ENCODE measurements around the gene VAX1.
A peak's percentile ranks its signal among the peaks of the same experiment; 100 is the strongest.
"Not testable (repeated sequence)": the region's sequence is repeated elsewhere in the genome, so short reads cannot be mapped to it uniquely, and the experiment has no call there.

The VAX1 gene

DNA sequence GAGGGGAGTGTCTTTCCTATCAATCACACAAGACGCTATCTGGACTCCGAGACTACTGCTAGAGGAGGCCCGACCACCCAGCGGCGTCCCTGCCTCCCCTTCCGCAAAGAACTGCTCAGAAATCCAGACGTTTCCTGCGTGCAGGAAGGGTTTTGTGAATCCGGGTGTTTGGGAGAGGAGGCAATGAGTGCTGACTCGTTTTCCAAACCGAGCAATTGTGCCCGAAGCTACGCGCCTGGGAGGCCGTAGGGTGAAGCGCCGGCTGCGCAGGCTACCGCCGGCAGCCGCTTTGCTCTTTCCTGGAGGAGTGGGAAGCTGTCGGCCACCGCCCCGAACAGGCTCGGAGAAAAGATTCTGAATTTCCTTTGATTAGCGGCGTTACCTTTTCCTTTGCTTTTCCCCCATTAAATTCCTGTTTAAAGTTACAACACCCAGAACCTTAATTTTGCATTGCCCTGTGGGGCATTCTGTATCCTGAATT lies 5.3 kb downstream of the VAX1 start:
- Histone ChIP-seq H3K4me3 (ENCODE audit: low read depth in 1 of 2, low read length in 2 of 2) (no peak overlapping the region), H3K27me3 (ENCODE audit: low read depth, low read length) (peaks cover 73% of the 10 kb centered on the region), H3K9me3 (ENCODE audit: control insufficient read depth in 1 of 2, low read length in 2 of 2) (no peaks in the 10 kb centered on the region), H3K4me1 (ENCODE audit: control insufficient read depth in 1 of 2, insufficient read depth in 2 of 2, low read length in 2 of 2) (peaks cover 5 to 49% of the 10 kb centered on the region in 2 donors), H3K27ac (ENCODE audit: low read length) (no peak overlapping the region), H3K36me3 (ENCODE audit: control insufficient read depth in 1 of 2, insufficient read depth in 2 of 2, low read length in 2 of 2) (no peaks in the 10 kb centered on the region)

DNA sequence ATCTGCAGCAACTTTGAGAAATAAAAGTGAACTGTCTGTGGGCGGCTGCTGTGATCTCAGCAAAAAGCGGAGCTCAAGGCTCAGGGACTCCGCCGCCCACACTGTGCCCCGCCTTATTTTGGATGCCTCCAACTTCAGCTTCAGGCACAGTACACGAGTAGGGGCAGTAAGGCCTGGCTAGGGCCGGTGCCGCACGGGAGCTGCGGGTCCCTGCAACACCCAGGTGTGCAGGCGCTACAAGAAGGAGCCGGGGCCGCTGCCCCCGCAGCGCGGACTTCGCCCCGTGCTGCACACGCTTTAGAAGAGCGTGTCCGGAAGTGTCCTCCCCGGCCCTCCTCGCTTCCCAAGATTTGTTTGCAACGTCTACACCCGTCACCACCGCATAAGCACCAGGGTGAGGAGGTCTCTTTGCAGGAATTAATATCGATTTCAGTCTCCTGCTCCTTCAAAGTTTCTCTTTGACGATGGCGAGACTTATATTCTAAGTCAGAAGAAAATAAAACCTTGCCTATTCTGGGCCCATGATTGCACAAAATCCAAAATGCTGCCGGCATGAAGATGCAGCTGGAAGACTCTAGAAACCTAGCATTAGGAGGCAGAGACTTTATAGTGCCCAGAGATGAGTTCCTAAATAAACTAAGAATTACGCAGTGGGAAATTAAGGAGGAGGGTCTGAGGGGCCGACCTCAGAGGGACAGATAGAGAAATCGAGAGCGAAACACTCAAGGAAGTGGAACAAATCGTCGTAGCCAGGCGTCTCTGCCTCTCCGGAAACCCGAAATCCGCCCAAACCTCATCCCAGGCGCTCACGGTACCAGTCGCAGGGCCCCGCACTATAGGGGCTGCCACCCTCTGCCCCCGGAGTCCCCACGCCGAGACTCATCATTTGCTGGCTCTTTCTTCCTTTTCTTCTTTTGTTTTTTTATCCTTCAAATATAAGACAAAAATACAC lies 6.4 kb downstream of the VAX1 start:
- Histone ChIP-seq H3K4me1 (ENCODE audit: control insufficient read depth in 1 of 2, insufficient read depth in 2 of 2, low read length in 2 of 2) (peaks cover 5 to 38% of the 10 kb centered on the region in 2 donors), H3K27ac (ENCODE audit: low read length) (no peak overlapping the region), H3K27me3 (ENCODE audit: low read depth, low read length) (peaks cover 65% of the 10 kb centered on the region), H3K36me3 (ENCODE audit: control insufficient read depth in 1 of 2, insufficient read depth in 2 of 2, low read length in 2 of 2) (no peaks in the 10 kb centered on the region), H3K9me3 (ENCODE audit: control insufficient read depth in 1 of 2, low read length in 2 of 2) (no peaks in the 10 kb centered on the region), H3K4me3 (ENCODE audit: low read depth in 1 of 2, low read length in 2 of 2) (peak overlapping the region; percentile 45 to 51)

DNA sequence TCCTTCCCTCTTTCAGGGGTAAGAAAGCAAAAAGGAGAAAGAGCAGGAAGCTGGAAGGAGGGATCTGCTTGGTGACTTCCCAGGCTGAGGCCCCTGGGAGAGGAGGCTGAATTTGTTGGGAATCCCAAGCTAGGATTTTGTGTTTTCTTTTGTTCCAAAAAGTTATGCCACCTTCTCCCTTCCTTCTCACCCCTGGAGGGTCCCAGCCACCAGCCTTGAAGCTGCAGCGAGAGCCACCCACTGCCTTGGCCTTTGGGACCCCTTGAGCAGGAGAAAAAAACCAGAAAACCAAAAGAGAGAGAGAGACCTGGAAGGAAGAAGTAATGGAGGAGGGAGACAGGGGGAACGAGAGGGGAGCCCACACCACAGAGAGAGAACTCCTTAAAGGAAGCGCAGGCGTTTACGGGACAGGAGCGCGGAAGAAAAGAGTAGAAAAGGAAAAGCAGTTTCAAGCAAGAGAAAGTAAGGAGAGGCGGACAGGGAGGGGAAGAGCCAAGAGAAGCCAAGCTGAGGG lies 7.2 kb downstream of the VAX1 start:
- H3K36me3 ChIP-seq (ENCODE audit: control insufficient read depth in 1 of 2, insufficient read depth in 2 of 2, low read length in 2 of 2): no peaks in the 10 kb centered on the region
- H3K27me3 ChIP-seq (ENCODE audit: low read depth, low read length): peaks cover 58% of the 10 kb centered on the region
- peaks cover 5 to 36% of the 10 kb centered on the region in 2 donors for H3K4me1 ChIP-seq (ENCODE audit: control insufficient read depth in 1 of 2, insufficient read depth in 2 of 2, low read length in 2 of 2)
- H3K27ac ChIP-seq (ENCODE audit: low read length): no peak overlapping the region
- peaks cover 0 to 2% of the 10 kb centered on the region in 2 donors for H3K9me3 ChIP-seq (ENCODE audit: control insufficient read depth in 1 of 2, low read length in 2 of 2)
- H3K4me3 ChIP-seq (ENCODE audit: low read depth in 1 of 2, low read length in 2 of 2): peak overlapping the region; percentile 45 to 51

DNA sequence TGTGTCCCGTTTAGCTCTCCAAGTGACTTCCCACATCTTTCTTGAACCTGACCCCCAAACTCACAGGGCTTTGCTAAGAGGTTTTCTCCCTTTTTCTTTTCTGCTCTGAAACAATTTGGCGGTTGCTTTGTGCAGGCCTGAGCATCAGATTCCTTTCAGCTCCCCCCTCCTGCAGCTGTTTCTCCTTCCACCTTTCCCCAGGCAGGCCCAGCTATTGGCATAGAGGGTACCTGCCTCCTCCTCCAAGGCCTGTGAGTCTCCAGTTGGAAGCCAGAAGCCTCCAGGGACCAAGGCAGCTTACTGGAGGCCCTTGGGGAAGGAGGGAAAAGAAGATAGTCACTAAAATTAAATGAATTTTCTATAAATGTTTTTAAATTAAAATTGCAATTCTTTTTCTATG lies 7.7 kb downstream of the VAX1 start:
- H3K9me3 ChIP-seq (ENCODE audit: control insufficient read depth in 1 of 2, low read length in 2 of 2): peaks cover 0 to 2% of the 10 kb centered on the region in 2 donors
- H3K27ac ChIP-seq (ENCODE audit: low read length): no peak overlapping the region
- H3K4me3 ChIP-seq (ENCODE audit: low read depth in 1 of 2, low read length in 2 of 2): no peak overlapping the region
- H3K4me1 ChIP-seq (ENCODE audit: control insufficient read depth in 1 of 2, insufficient read depth in 2 of 2, low read length in 2 of 2): peaks cover 5 to 36% of the 10 kb centered on the region in 2 donors
- H3K27me3 ChIP-seq (ENCODE audit: low read depth, low read length): peaks cover 56% of the 10 kb centered on the region
- H3K36me3 ChIP-seq (ENCODE audit: control insufficient read depth in 1 of 2, insufficient read depth in 2 of 2, low read length in 2 of 2): no peaks in the 10 kb centered on the region

DNA sequence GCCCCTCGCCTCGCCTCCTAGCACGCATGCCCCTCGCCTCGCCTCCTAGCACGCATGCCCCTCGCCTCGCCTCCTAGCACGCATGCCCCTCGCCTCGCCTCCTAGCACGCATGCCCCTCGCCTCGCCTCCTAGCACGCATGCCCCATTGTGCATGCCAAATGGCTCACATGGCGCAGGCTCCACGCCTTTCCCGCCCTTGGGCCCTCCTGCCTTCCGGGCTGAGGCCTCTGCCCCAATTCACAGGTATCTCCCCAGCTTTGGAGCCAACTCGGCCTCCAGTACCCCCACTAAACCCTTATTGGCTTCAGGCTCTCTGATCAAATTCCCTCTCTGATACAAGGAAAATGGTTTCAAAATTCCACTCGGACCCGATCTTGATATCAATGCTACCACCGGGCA lies 11.4 kb downstream of the VAX1 start:
- H3K4me1 ChIP-seq (ENCODE audit: control insufficient read depth in 1 of 2, insufficient read depth in 2 of 2, low read length in 2 of 2); H3K9me3 ChIP-seq (ENCODE audit: control insufficient read depth in 1 of 2, low read length in 2 of 2); H3K27ac ChIP-seq (ENCODE audit: low read length); H3K4me3 ChIP-seq (ENCODE audit: low read depth in 1 of 2, low read length in 2 of 2); H3K36me3 ChIP-seq (ENCODE audit: control insufficient read depth in 1 of 2, insufficient read depth in 2 of 2, low read length in 2 of 2): not testable (repeated sequence)
- peaks cover 23% of the 10 kb centered on the region for H3K27me3 ChIP-seq (ENCODE audit: low read depth, low read length)

DNA sequence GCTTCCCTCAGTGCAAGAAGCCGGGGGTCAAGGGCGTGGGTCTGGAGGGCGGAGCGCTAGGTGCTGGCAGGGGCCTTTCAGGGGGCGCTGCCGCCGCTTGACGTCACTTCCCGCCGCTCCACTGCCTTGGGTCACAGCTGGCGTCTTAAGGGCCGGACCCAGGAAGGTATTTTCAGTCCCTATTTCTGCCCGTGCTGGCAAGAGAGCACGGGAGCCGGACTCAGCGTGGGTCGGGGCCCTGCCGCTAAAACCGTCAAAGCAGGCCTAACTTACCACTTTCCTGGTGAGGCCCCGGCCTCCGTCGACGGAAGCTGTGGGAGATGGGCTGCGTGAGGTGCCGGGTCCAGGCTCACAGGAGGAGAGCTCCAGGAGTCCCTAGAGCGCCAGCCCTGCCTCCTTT lies 12.0 kb downstream of the VAX1 start:
- Histone ChIP-seq H3K4me3 (ENCODE audit: low read depth in 1 of 2, low read length in 2 of 2) (no peak overlapping the region), H3K4me1 (ENCODE audit: control insufficient read depth in 1 of 2, insufficient read depth in 2 of 2, low read length in 2 of 2) (peaks cover 0 to 2% of the 10 kb centered on the region in 2 donors), H3K36me3 (ENCODE audit: control insufficient read depth in 1 of 2, insufficient read depth in 2 of 2, low read length in 2 of 2) (no peaks in the 10 kb centered on the region), H3K9me3 (ENCODE audit: control insufficient read depth in 1 of 2, low read length in 2 of 2) (peaks cover 0 to 2% of the 10 kb centered on the region in 2 donors), H3K27me3 (ENCODE audit: low read depth, low read length) (peaks cover 17% of the 10 kb centered on the region), H3K27ac (ENCODE audit: low read length) (no peak overlapping the region)

DNA sequence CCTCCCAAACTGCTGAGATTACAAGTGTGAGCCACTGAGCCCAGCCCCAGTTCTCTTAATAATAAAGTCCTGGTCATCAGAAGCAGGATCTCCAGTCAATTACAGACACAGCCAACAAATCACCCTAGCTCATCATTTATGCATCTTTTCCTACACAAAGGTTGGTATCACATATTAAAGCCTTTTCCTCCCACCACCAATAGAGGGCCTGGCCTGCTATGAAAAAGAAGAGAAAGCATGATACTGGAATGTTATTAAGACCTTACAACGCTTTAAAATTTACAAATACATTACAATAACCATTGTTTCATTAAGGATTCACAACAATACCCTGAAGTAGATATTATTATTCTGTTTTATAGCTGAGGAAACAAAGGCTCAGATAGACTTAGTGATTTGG lies 25.9 kb downstream of the VAX1 start:
- H3K4me3 ChIP-seq (ENCODE audit: low read depth in 1 of 2, low read length in 2 of 2): no peak overlapping the region
- no peaks in the 10 kb centered on the region for H3K4me1 ChIP-seq (ENCODE audit: control insufficient read depth in 1 of 2, insufficient read depth in 2 of 2, low read length in 2 of 2)
- no peaks in the 10 kb centered on the region for H3K36me3 ChIP-seq (ENCODE audit: control insufficient read depth in 1 of 2, insufficient read depth in 2 of 2, low read length in 2 of 2)
- no peaks in the 10 kb centered on the region for H3K9me3 ChIP-seq (ENCODE audit: control insufficient read depth in 1 of 2, low read length in 2 of 2)
- no peak overlapping the region for H3K27ac ChIP-seq (ENCODE audit: low read length)
- H3K27me3 ChIP-seq (ENCODE audit: low read depth, low read length): no peaks in the 10 kb centered on the region

DNA sequence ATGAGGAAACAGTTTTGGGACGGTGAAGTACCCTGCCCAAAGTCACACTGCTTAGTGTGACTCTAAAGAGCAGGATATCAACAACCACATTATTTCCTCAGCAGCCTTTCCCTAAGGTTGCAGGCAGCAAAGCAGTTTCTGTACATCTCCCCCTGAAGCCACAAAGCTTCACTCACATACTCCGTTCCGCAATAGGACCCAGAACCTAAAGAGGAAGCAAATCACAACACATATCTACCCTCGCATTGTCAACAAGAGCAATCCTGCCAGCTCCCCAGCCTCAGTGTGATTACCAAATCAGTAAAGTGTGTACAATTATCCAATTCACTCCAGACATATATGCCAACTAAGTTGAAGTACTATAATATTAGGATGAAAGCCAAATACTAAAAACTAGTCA lies 30.8 kb downstream of the VAX1 start:
- no peaks in the 10 kb centered on the region for H3K4me1 ChIP-seq (ENCODE audit: control insufficient read depth in 1 of 2, insufficient read depth in 2 of 2, low read length in 2 of 2)
- H3K27me3 ChIP-seq (ENCODE audit: low read depth, low read length): no peaks in the 10 kb centered on the region
- no peak overlapping the region for H3K27ac ChIP-seq (ENCODE audit: low read length)
- H3K36me3 ChIP-seq (ENCODE audit: control insufficient read depth in 1 of 2, insufficient read depth in 2 of 2, low read length in 2 of 2): no peaks in the 10 kb centered on the region
- H3K4me3 ChIP-seq (ENCODE audit: low read depth in 1 of 2, low read length in 2 of 2): no peak overlapping the region
- no peaks in the 10 kb centered on the region for H3K9me3 ChIP-seq (ENCODE audit: control insufficient read depth in 1 of 2, low read length in 2 of 2)

DNA sequence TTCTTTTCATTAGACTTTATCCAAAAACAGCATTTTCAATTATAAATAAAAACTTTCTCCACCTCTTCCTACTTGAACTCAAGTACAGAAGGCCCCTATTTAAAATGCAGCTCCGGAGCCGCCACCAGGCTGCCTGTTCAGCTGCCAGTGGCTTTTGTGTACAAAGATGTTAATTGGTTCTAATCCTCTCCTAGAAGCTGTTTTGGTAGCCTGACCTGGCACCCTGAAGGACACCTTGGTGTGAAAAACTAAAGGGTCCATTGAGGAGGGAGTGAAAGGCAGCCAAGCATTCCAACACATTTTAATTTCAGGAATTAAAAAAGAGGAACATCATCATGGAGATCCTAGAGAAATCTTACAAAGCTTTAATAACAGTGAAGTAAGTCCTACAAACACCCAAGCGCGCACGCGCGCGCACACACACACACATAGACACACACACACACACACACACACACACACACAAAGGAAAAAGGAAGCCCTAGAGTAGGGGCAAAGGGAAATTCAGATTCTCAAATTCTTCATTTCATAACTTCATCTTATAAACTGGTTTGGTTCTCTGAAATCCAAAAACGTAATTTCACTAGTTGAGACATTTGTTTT lies 41.4 kb downstream of the VAX1 start:
- no peaks in the 10 kb centered on the region for H3K27me3 ChIP-seq (ENCODE audit: low read depth, low read length)
- H3K27ac ChIP-seq (ENCODE audit: low read length): no peak overlapping the region
- H3K9me3 ChIP-seq (ENCODE audit: control insufficient read depth in 1 of 2, low read length in 2 of 2): no peaks in the 10 kb centered on the region
- no peak overlapping the region for H3K4me3 ChIP-seq (ENCODE audit: low read depth in 1 of 2, low read length in 2 of 2)
- no peaks in the 10 kb centered on the region for H3K36me3 ChIP-seq (ENCODE audit: control insufficient read depth in 1 of 2, insufficient read depth in 2 of 2, low read length in 2 of 2)
- H3K4me1 ChIP-seq (ENCODE audit: control insufficient read depth in 1 of 2, insufficient read depth in 2 of 2, low read length in 2 of 2): no peaks in the 10 kb centered on the region

DNA sequence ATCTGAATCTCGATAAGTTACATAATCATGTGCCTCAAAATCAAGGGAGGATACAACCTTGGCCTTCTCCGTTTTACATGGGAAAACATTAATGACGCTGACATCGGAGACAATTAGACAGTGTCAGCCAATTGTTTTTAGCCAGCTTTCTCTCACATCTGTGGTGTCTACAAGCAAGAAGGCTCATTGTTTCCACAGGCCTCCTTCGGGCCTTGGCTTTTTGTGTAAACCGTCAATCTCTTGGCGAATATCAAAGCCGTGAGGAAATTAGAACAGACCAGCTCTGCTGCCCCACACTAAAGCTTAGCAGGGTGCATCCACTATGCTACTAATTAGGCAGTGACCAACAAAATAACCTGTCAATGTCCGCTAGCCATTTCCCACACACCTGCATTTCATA lies 43.2 kb downstream of the VAX1 start:
- Histone ChIP-seq H3K4me3 (ENCODE audit: low read depth in 1 of 2, low read length in 2 of 2) (no peak overlapping the region), H3K9me3 (ENCODE audit: control insufficient read depth in 1 of 2, low read length in 2 of 2) (no peaks in the 10 kb centered on the region), H3K27me3 (ENCODE audit: low read depth, low read length) (no peaks in the 10 kb centered on the region), H3K36me3 (ENCODE audit: control insufficient read depth in 1 of 2, insufficient read depth in 2 of 2, low read length in 2 of 2) (no peaks in the 10 kb centered on the region), H3K27ac (ENCODE audit: low read length) (no peak overlapping the region), H3K4me1 (ENCODE audit: control insufficient read depth in 1 of 2, insufficient read depth in 2 of 2, low read length in 2 of 2) (no peaks in the 10 kb centered on the region)

DNA sequence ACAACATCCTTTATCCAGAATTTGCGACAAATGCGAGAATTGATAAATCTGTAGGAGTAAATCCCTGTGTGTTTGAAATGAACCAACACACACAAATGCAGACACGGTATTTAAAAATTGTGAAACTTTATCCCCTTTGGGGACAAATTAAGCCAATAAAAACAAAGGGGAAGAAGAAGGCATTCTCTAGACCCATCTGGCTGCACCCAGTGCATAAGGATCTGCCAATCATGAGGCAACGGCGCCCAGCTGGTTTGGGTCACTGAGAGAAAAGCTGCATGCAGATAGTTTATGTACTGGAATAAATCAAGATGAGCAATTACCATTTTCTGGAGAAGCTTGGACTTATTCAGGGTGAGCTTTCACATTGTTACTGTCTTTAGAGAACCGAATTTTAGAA lies 45.7 kb downstream of the VAX1 start:
- H3K4me1 ChIP-seq (ENCODE audit: control insufficient read depth in 1 of 2, insufficient read depth in 2 of 2, low read length in 2 of 2): no peaks in the 10 kb centered on the region
- H3K9me3 ChIP-seq (ENCODE audit: control insufficient read depth in 1 of 2, low read length in 2 of 2): no peaks in the 10 kb centered on the region
- no peak overlapping the region for H3K27ac ChIP-seq (ENCODE audit: low read length)
- no peaks in the 10 kb centered on the region for H3K36me3 ChIP-seq (ENCODE audit: control insufficient read depth in 1 of 2, insufficient read depth in 2 of 2, low read length in 2 of 2)
- no peaks in the 10 kb centered on the region for H3K27me3 ChIP-seq (ENCODE audit: low read depth, low read length)
- H3K4me3 ChIP-seq (ENCODE audit: low read depth in 1 of 2, low read length in 2 of 2): no peak overlapping the region
